Uterus (tissue), 4 donors: ENCODE data around the gene DGKD. TPM values are rescaled to one million over a fixed set of nuclear protein-coding genes. Genes with fewer than 3 reads are reported as not detected.

Source experiments
- DNase-seq, 2 donors: peaks; one replicate each; pipeline ENCODE4 v3.0.0-alpha.2; 2019 to 2020
- H3K27ac ChIP-seq, 2 donors: fragments of 200-600 bp; sonication (generic); 1 replicate in 1 of 2; 2 replicates in 1 of 2; pipeline ENCODE4 v1.5.1; 2016 to 2018
- H3K27me3 ChIP-seq, 2 donors: fragments of 200-600 bp; sonication (generic); one replicate each; pipeline ENCODE4 v1.5.1; 2018 to 2019; ENCODE audit warnings: control low read depth in 1 of 2
- H3K36me3 ChIP-seq, 2 donors: fragments of 200-600 bp; sonication (generic); one replicate each; pipeline ENCODE4 v1.5.1; 2019; ENCODE audit warnings: control low read depth in 1 of 2
- H3K4me1 ChIP-seq, 2 donors: fragments of 200-600 bp; sonication (generic); one replicate each; pipeline ENCODE4 v1.5.1; 2018 to 2019; ENCODE audit warnings: control low read depth in 1 of 2
- H3K4me3 ChIP-seq, 2 donors: fragments of 200-600 bp; sonication (generic); 1 replicate in 1 of 2; 2 replicates in 1 of 2; pipeline ENCODE4 v1.5.1; 2018 to 2019; ENCODE audit warnings: mild to moderate bottlenecking in 1 of 2
- H3K9me3 ChIP-seq, 2 donors: fragments of 200-600 bp; sonication (generic); one replicate each; pipeline ENCODE4 v1.5.1; 2019; ENCODE audit warnings: control low read depth in 1 of 2
- CTCF ChIP-seq, 4 experiments: fragments of 200-600 bp in 2 of 4; fragments of 450-650 bp in 2 of 4; sonication (generic) in 2 of 4; IDR thresholded peaks; one replicate each; pipeline ENCODE4 v1.5.1; 2016 to 2019; ENCODE audit warnings: antibody characterized with exemption in 4 of 4, mild to moderate bottlenecking in 2 of 4, moderate library complexity in 1 of 4
- POLR2A ChIP-seq, 2 donors: fragments of 450-650 bp; IDR thresholded peaks; one replicate each; pipeline ENCODE4 v1.6.1; 2016; ENCODE audit warnings: antibody characterized with exemption in 2 of 2, mild to moderate bottlenecking in 1 of 2, moderate library complexity in 1 of 2
- intact Hi-C: fragments of 100-400 bp; cut with DNase I; formaldehyde crosslinking; loops from one replicate; pipeline ENCODE4 v1.15.1; 2023; ENCODE audit warnings: low total_unique reads
- total RNA-seq, 4 donors: library from RNA; depleted of rRNA in 3 of 4; stranded (reverse); fragments of >200 nt in 3 of 4; gene quantifications; one replicate each; pipeline versions ENCODE4 v1.1.0 to v1.2.4, GENCODE V29; 2014 to 2023
- donor health status: DM: yes; HTN: yes; CAD: no.

The DGKD gene
- total RNA-seq, 4 donors from 2014 or later = 5.0 to 46.1 (median 28.0) TPM

DNA sequence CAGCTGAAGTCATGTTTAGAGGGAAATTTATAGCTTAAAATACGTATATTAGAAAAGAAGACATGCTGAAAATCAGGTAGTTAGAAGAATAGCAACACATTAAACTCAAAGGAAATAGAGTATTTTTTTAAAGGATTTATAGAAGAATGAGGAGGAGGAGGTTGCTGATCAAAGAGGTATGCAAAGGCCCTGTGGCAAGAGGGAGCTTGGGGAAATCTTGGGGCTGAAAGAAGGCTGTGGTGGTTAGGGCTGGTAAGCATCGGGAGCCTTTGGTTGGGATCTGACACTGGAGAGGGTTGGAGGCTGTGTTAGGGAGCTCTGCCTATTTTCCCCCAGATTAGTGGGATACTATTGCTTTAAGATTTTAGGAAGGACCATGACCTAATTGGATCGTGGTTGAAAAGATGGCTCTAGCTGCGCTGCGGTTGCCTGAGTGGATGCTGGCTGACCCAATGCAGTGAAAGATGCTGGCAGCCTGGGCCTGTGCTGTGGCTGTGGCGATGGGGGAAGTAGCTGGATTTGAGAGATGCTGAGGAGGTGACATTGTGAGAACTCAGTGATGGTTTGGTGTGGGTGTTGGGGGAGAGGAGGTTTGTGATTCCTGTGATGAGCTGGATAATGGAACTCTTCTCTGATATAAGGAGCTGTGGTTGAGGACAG, 11.7 kb downstream of the DGKD start:
- intact Hi-C loops = no loop called here
- Histone ChIP-seq H3K4me3 (no peak overlapping the region), H3K27ac (no peak overlapping the region), H3K9me3 (no peaks in the 10 kb centered on the region), H3K27me3 (no peaks in the 10 kb centered on the region), H3K36me3 (no peaks in the 10 kb centered on the region), H3K4me1 (no peaks in the 10 kb centered on the region)
- TF ChIP-seq POLR2A (IDR thresholded peaks at IDR 0.05) = no peak
- no peak for DNase-seq

DNA sequence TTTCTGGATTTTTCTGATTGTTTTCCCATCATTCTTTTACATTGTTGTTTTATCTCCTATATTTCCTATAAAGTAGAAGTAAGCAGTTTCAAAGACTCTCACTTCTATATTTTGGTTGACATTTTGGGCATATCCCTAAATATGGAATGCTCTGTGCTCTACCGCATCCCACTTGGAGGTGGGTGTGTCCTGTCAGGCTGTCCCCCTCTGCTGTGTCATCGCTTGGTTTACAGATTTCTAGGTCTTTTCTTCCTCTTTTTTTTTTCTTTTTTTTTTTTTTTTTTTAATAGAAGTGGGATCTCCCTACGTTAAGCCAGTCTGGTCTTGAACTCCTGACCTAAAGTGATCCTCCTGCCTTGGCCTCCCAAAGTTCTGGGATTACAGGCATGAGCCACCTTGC, 13.3 kb downstream of the DGKD start:
- no peaks in the 10 kb centered on the region for H3K4me1 ChIP-seq
- no peak overlapping the region for H3K27ac ChIP-seq
- intact Hi-C loops = no loop called here
- DNase-seq = no peak
- no peaks in the 10 kb centered on the region for H3K9me3 ChIP-seq
- H3K4me3 ChIP-seq = no peak overlapping the region
- H3K27me3 ChIP-seq = no peaks in the 10 kb centered on the region
- TF ChIP-seq POLR2A (IDR thresholded peaks at IDR 0.05) (no peak), CTCF (IDR thresholded peaks at IDR 0.05) (no peak)
- no peaks in the 10 kb centered on the region for H3K36me3 ChIP-seq

GRCh38 chr2:233368756-233369155, 14.5 kb downstream of the DGKD start:
- Histone ChIP-seq H3K4me1 (no peaks in the 10 kb centered on the region), H3K27me3 (no peaks in the 10 kb centered on the region), H3K27ac (no peak overlapping the region), H3K4me3 (no peak overlapping the region), H3K9me3 (no peaks in the 10 kb centered on the region), H3K36me3 (no peaks in the 10 kb centered on the region)
- TF ChIP-seq CTCF (IDR thresholded peaks at IDR 0.05) (no peak), POLR2A (IDR thresholded peaks at IDR 0.05) (no peak)
- DNase-seq = no peak
- intact Hi-C loops = no loop called here

DNA sequence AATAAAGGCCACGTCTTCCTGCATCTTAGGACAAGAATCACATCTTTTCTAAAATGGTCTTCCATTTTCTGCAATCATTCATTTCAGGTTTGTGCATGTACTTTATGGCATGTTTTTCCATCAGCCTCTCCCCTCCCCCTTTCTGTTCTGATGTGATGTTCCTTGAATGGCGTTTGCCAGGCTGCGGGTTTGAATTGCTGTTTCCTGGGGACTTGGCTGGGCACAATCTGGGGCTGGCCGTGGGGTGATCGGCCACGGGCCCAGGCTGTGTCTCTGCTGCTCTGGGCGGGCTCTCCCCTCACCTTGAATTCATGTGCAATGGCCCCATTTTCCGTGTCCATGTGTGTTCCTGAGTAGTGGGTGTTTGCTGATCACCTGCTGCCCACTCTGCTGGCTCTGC, 15.2 kb downstream of the DGKD start:
- TF ChIP-seq POLR2A (IDR thresholded peaks at IDR 0.05) (no peak), CTCF (IDR thresholded peaks at IDR 0.05) (no peak)
- intact Hi-C loops = no loop called here
- Histone ChIP-seq H3K27me3 (no peaks in the 10 kb centered on the region), H3K36me3 (no peaks in the 10 kb centered on the region), H3K4me1 (no peaks in the 10 kb centered on the region), H3K4me3 (no peak overlapping the region), H3K9me3 (no peaks in the 10 kb centered on the region), H3K27ac (no peak overlapping the region)
- DNase-seq = no peak

DNA sequence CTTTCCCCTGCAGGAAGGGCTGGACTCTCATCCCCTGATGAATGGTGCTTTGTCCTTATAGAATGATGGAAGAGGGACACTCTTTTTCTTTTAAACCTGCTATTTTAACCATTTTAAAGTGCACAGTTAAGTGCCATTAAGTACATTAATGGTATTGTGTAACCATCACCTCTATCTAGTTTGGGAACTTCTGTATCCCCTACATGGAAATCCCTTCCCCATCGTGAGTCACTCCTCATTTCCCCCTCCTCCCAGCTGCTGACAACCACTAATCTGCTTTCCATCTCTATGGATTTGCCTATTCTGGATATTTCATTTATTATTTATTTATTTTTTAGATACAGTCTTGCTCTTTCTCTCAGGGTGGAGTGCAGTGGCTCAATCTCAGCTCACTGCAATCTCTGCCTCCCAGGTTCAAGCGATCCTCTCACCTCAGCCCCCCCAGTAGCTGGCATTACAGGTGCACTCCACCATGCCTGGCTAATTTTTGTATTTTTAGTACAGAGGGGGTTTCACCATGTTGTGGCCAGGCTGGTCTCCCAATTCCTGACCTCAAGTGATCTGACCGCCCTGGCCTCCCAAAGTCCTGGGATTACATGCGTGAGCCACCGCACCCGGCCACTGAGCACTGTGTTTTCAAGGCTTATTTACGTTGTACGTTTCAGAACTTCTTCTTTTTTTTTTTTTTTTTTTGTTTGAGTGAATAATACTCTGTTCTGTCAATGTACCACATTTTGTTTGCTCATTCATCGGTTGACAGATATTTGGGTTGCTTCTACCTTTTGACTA, 15.8 kb downstream of the DGKD start:
- Histone ChIP-seq H3K9me3 (no peaks in the 10 kb centered on the region), H3K36me3 (no peaks in the 10 kb centered on the region), H3K27me3 (no peaks in the 10 kb centered on the region), H3K4me1 (no peaks in the 10 kb centered on the region), H3K27ac (no peak overlapping the region), H3K4me3 (no peak overlapping the region)
- TF ChIP-seq POLR2A (IDR thresholded peaks at IDR 0.05) = no peak
- no peak for TF ChIP-seq CTCF (IDR thresholded peaks at IDR 0.05)
- intact Hi-C loops = no loop called here
- no peak for DNase-seq
